BJ (cell line): ENCODE data around the gene AIFM2. TPM values are rescaled to one million over a fixed set of nuclear protein-coding genes. Genes with fewer than 3 reads are reported as not detected.
"Not testable (repeated sequence)": the region's sequence is repeated elsewhere in the genome, so short reads cannot be mapped to it uniquely, and the experiment has no call there.

Experiments used
- CTCF ChIA-PET: fragments of 350-600 bp; formaldehyde crosslinking; extraction: SDS; loops from one replicate; lab custom pipeline; 2021; ENCODE audit warnings: antibody characterized with exemption, inconsistent platforms; lab: Yijun Ruan, JAX
- POLR2A ChIA-PET: fragments of 300-600 bp; sonication (Branson Sonifier 250); formaldehyde crosslinking; extraction: SDS; loops from one replicate; lab custom pipeline; 2021; ENCODE audit warnings: antibody characterized with exemption; lab: Charles Lee
- DNase-seq: peaks from one replicate; pipeline ENCODE4 v3.0.0-alpha.2; 2011; ENCODE audit warnings: low read depth
- H3K27me3 ChIP-seq: 2 replicates; pipeline ENCODE4 v1.6.0; 2011; ENCODE audit warnings: low read length; ENCODE audit not compliant: control insufficient read depth, insufficient read depth
- H3K36me3 ChIP-seq: 2 replicates; pipeline ENCODE4 v1.5.1; 2011; ENCODE audit warnings: low read length; ENCODE audit not compliant: control insufficient read depth, insufficient read depth
- H3K4me3 ChIP-seq: 2 replicates; pipeline ENCODE4 v1.5.1; 2011; ENCODE audit warnings: low read depth, mild to moderate bottlenecking, control low read depth, low read length
- polyA plus RNA-seq: library from polyadenylated mRNA; depleted of rRNA; stranded (reverse); fragments of >200 nt; gene quantifications from 2 replicates; pipeline ENCODE4 v1.2.3, GENCODE V29; 2011
- TF ChIP-seq, protein P1 (sequence below): IDR thresholded peaks from 2 replicates; pipeline ENCODE4 v1.5.1; 2011; ENCODE audit warnings: low read depth, mild to moderate bottlenecking, control low read depth, inconsistent platforms, low read length, moderate library complexity; ENCODE audit not compliant: insufficient read depth

Gene AIFM2
- polyA plus RNA-seq, 1 experiment = 18.4 TPM

DNA sequence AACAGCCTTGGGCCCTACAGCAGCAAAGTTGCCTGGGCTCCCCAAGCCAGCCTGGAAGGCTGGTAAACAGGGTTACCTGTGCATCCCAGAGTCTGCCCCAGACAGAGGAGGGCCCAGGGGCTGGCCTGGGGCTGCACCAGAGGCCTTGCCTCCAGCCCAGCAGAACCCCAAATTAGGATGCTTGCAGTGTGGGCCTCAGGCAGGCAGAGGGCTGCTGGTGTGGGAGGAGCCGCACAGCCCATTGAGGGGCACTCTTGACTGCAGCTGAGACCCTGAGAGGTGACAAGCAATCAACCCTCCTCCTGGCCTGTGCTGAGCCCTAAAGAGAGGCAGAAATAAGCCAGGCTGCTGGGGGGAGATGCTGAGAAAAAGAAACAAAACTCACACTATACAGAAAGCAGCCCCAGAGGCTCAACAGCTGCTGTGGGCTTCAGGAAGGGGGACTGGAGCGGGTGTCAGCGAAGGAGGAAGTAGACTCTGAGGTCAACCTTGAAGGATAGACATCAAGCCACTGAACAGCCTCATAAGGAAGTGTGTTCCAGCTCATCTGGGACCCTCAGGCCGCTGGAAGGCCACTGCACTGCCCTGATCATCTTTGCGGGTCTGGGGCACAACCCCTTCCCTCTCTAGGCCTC lies 6.6 kb downstream of the AIFM2 start:
- POLR2A ChIA-PET = no interaction called here
- TF ChIP-seq, protein P1, sequence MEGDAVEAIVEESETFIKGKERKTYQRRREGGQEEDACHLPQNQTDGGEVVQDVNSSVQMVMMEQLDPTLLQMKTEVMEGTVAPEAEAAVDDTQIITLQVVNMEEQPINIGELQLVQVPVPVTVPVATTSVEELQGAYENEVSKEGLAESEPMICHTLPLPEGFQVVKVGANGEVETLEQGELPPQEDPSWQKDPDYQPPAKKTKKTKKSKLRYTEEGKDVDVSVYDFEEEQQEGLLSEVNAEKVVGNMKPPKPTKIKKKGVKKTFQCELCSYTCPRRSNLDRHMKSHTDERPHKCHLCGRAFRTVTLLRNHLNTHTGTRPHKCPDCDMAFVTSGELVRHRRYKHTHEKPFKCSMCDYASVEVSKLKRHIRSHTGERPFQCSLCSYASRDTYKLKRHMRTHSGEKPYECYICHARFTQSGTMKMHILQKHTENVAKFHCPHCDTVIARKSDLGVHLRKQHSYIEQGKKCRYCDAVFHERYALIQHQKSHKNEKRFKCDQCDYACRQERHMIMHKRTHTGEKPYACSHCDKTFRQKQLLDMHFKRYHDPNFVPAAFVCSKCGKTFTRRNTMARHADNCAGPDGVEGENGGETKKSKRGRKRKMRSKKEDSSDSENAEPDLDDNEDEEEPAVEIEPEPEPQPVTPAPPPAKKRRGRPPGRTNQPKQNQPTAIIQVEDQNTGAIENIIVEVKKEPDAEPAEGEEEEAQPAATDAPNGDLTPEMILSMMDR = no peak

DNA sequence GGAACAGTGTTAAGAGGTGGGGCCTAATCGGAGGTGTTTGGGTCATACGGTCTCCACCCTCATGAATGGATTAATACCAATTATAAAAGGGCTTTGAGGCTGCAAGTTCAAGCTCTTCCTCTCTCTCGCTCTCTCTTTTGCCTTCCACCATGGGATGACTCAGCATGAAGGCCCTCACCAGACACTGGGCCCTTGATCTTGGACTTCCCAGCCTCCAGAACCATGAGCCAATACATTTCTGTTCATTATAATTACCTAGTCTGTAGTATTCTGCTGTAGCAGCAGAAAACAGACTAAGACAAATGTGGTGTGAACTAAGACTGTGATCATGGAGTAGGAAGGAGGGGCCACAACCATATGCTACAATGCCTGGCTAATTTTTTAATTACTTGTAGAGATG lies 7.7 kb downstream of the AIFM2 start:
- ChIA-PET CTCF (interaction anchor here (2.6 to 7.5 kb wide), 2 partner anchors 8 to 21 kb away, joined by 10 to 87 read pairs; partner anchors contain the start of gene TYSND1), POLR2A (no interaction called here)
- Histone ChIP-seq H3K36me3 (peaks cover 19% of the 10 kb centered on the region), H3K27me3 (no peaks in the 10 kb centered on the region), H3K4me3 (no peak overlapping the region)
- no peak for DNase-seq
- TF ChIP-seq, protein P1 = no peak

More for the DNA sequence above, 6.6 kb downstream of the AIFM2 start:
- no peak for DNase-seq
- no peak overlapping the region for H3K4me3 ChIP-seq
- CTCF ChIA-PET = interaction anchor here (7.5 kb wide), 1 partner anchor 9 kb away, joined by 87 read pairs; no protein-coding TSS in a partner anchor
- no peaks in the 10 kb centered on the region for H3K27me3 ChIP-seq
- peaks cover 13% of the 10 kb centered on the region for H3K36me3 ChIP-seq

DNA sequence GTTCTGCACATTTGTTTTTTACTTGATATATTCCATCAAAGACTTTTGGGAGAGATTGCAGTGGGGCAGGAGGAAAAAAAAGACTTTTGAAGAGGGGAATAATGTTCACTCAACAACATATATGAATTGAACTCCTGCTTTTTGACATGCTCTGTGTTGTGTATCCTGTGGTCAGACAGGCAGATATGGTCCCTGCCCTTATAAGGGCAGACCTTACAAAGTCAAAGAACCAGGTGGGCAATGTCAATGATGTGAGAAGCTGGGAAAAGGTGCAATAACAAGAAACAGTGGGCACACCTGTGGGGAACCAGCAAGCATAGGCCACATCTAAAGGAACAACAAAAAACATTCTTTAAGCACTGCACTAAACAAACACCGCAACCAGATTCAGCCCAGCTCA lies 8.2 kb downstream of the AIFM2 start:
- no peak for DNase-seq
- no peak overlapping the region for H3K4me3 ChIP-seq
- peaks cover 22% of the 10 kb centered on the region for H3K36me3 ChIP-seq
- H3K27me3 ChIP-seq = no peaks in the 10 kb centered on the region
- CTCF ChIA-PET = interaction anchor here (2.6 to 7.5 kb wide), 2 partner anchors 8 to 22 kb away, joined by 10 to 87 read pairs; partner anchors contain the start of gene TYSND1
- TF ChIP-seq, protein P1 = no peak
- POLR2A ChIA-PET = no interaction called here

DNA sequence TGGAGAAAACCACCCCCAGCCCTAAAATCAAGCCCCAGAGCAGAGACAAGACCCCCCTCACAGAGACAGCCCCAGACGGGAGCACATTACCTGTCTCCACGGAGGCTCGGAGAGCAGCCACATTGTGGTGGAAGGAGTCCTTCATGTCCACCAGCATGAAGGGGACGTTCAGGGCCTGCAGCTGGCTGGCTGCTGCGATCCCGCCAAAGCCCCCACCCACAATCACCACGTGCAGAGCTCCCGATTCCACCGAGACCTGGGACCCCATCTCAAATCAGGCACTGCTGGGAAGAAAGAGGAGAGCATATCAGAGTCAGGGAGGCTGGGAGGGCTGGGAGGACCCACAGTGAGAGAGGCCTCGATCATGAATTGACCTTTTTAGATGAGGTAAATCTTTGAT lies 8.8 kb downstream of the AIFM2 start:
- Histone ChIP-seq H3K36me3 (peaks cover 25% of the 10 kb centered on the region), H3K4me3 (no peak overlapping the region), H3K27me3 (no peaks in the 10 kb centered on the region)
- no peak for DNase-seq
- ChIA-PET POLR2A (no interaction called here), CTCF (interaction anchor here (2.6 to 7.5 kb wide), 2 partner anchors 7 to 22 kb away, joined by 10 to 87 read pairs; partner anchors contain the start of gene TYSND1)
- TF ChIP-seq, protein P1 = no peak

DNA sequence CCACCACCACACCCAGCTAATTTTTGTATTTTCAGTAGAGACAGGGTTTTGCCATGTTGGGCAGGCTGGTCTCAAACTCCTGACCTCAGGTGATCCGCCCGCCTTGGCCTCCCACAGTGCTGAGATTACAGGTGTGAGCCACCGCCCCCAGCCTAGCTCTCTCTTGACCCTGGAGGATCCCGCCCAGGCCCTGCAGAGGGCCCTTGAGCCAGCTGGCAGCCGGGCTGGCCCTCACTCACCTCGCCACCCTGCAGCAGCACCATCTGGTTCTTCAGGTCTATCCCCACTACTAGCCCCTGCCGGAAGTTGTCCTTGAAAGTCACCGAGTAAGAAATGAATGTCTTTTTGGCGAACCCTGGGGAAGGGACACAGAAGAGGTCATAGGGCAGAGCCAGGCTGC lies 9.5 kb downstream of the AIFM2 start:
- peaks cover 28% of the 10 kb centered on the region for H3K36me3 ChIP-seq
- H3K27me3 ChIP-seq, H3K4me3 ChIP-seq, DNase-seq, POLR2A ChIA-PET: not testable (repeated sequence)
- CTCF ChIA-PET = interaction anchor here (0.6 to 2.6 kb wide), 2 partner anchors 23 to 150 kb away, joined by 3 to 10 read pairs; partner anchors contain the start of gene TYSND1
